ENCODE data around the gene FOXQ1. TPM values are rescaled to one million over a fixed set of nuclear protein-coding genes. Genes with fewer than 3 reads are reported as not detected.
"Not testable (repeated sequence)": the region's sequence is repeated elsewhere in the genome, so short reads cannot be mapped to it uniquely, and the experiment has no call there.

Gene FOXQ1
- total RNA-seq, 1 experiment from 2014 or later: 11.7 TPM

DNA sequence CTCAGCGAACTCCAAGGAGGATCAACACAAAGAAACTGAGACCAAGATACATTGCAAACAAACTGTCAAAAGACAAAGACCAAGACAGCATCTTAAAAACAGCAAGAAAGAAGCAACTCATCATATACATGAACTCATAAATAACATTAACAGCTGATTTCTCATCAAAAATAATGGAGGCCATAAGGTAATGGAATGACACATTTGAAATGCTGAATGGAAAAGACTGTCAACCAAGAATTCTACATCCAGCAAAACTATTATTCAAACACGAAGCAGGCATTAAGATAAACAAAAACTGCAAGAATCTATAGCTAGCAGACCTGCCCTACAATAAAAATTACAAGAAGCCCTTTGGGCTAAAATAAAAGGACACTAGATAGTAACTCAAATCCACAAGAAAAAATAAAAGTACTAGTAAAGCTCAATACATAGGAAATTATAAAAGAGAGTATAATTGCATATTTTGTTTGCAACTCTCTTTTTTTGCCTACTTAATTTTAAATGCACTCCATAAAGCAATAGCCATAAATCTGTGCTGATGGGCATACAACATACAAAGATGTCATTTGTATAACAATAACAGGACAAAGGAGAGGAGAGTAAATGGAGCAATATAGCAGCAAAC lies 39.6 kb downstream of the FOXQ1 start:
- ATAC-seq (no peak), DNase-seq (ENCODE audit: low read depth, low spot score) (no peak)
- Histone ChIP-seq H3K27me3 (ENCODE audit: control insufficient read depth, insufficient read depth, low read length) (no peaks in the 10 kb centered on the region), H3K9me3 (ENCODE audit: control insufficient read depth, insufficient read depth, low read depth, low read length) (peaks cover 22% of the 10 kb centered on the region), H3K4me1 (ENCODE audit: control insufficient read depth, insufficient read depth, low read length) (no peaks in the 10 kb centered on the region), H3K27ac (ENCODE audit: low read length) (no peak overlapping the region), H3K4me3 (ENCODE audit: low read depth in 2 of 2, low read length in 2 of 2) (no peak overlapping the region), H3K36me3 (ENCODE audit: control insufficient read depth, insufficient read depth, low read length) (no peaks in the 10 kb centered on the region)
- POLR2A ChIA-PET: no interaction called here
- no peak for TF ChIP-seq REST (IDR thresholded peaks at IDR 0.05; ENCODE audit: insufficient read depth in 1 of 2, low read depth in 2 of 2, low read length in 1 of 2)
- no peak for TF ChIP-seq POLR2AphosphoS5 (IDR thresholded peaks at IDR 0.05; ENCODE audit: low read depth, low read length)
- no peak for TF ChIP-seq TCF7L2 (IDR thresholded peaks at IDR 0.05; ENCODE audit: low read depth, low read length)
- no peak for TF ChIP-seq CTCF (IDR thresholded peaks at IDR 0.05)
- no peak for TF ChIP-seq SIN3A (IDR thresholded peaks at IDR 0.05; ENCODE audit: borderline replicate concordance, insufficient read depth, low read depth, low read length)
- in situ Hi-C loops (cut with HindIII; ENCODE audit: low pct_unique_long_range_greater_than_20kb, low sequenced_read_pairs) (no loop called here), intact Hi-C loops (cut with micrococcal nuclease; ENCODE audit: unreplicated experiment) (no loop called here)
- CTCF ChIA-PET: no interaction called here
- BruUV-seq (replicated peaks): no TSS peak

DNA sequence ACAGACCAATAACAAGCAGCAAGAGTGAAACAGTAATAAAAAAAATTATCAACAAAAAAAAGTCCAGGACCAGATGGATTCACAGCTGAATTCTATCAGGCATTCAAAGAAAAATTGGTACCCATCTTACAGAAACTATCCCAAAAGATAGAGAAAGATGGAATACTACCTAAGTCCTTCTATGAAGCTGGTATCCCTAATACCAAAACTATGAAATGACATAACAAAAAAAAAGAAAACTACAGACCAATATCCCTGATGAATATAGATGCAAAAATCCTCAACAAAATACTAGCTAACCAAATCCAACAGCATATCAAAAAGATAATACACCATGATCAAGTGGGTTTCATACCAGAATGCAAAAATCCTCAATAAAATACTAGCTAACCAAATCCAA lies 43.2 kb downstream of the FOXQ1 start:
- DNase-seq (ENCODE audit: low read depth, low spot score); intact Hi-C loops (cut with micrococcal nuclease; ENCODE audit: unreplicated experiment); H3K27me3 ChIP-seq (ENCODE audit: control insufficient read depth, insufficient read depth, low read length); in situ Hi-C loops (cut with HindIII; ENCODE audit: low pct_unique_long_range_greater_than_20kb, low sequenced_read_pairs); H3K4me1 ChIP-seq (ENCODE audit: control insufficient read depth, insufficient read depth, low read length); H3K4me3 ChIP-seq (ENCODE audit: low read depth in 2 of 2, low read length in 2 of 2); H3K36me3 ChIP-seq (ENCODE audit: control insufficient read depth, insufficient read depth, low read length); BruUV-seq (replicated peaks); CTCF ChIA-PET; ATAC-seq; H3K27ac ChIP-seq (ENCODE audit: low read length): not testable (repeated sequence)
- peaks cover 22% of the 10 kb centered on the region for H3K9me3 ChIP-seq (ENCODE audit: control insufficient read depth, insufficient read depth, low read depth, low read length)
- POLR2A ChIA-PET: interaction anchor here (0.6 kb wide), 1 partner anchor 30 kb away, joined by 3 read pairs; no protein-coding TSS in a partner anchor

GRCh38 chr6:1361717-1362116 lies 49.8 kb downstream of the FOXQ1 start:
- BruUV-seq (replicated peaks); H3K9me3 ChIP-seq (ENCODE audit: control insufficient read depth, insufficient read depth, low read depth, low read length); H3K4me3 ChIP-seq (ENCODE audit: low read depth in 2 of 2, low read length in 2 of 2); H3K4me1 ChIP-seq (ENCODE audit: control insufficient read depth, insufficient read depth, low read length); CTCF ChIA-PET; DNase-seq (ENCODE audit: low read depth, low spot score); ATAC-seq; POLR2A ChIA-PET; in situ Hi-C loops (cut with HindIII; ENCODE audit: low pct_unique_long_range_greater_than_20kb, low sequenced_read_pairs); H3K27me3 ChIP-seq (ENCODE audit: control insufficient read depth, insufficient read depth, low read length); H3K27ac ChIP-seq (ENCODE audit: low read length); H3K36me3 ChIP-seq (ENCODE audit: control insufficient read depth, insufficient read depth, low read length); intact Hi-C loops (cut with micrococcal nuclease; ENCODE audit: unreplicated experiment): not testable (repeated sequence)

Measured in Panc1 (cell line).